Liver (tissue), 9 donors: ENCODE data around the gene FASTKD2. TPM values are rescaled to one million over a fixed set of nuclear protein-coding genes. Genes with fewer than 3 reads are reported as not detected.

ENCODE experiments used
- DNase-seq: peaks from one replicate; pipeline ENCODE4 v3.0.0-alpha.2; 2017; ENCODE audit warnings: low spot score
- H3K27ac ChIP-seq, 2 donors: one replicate each; pipeline ENCODE4 v1.7.0; 2013; ENCODE audit warnings: inconsistent platforms in 2 of 2, low read length in 2 of 2, control low read depth in 1 of 2, low read depth in 1 of 2, mild to moderate bottlenecking in 1 of 2
- H3K27me3 ChIP-seq, 4 donors: one replicate each; pipeline versions ENCODE4 v1.6.1 to v1.7.0; 2013; ENCODE audit warnings: low read length in 3 of 4, inconsistent platforms in 1 of 4, mild to moderate bottlenecking in 1 of 4, moderate library complexity in 1 of 4; ENCODE audit not compliant: control insufficient read depth in 4 of 4, insufficient read depth in 4 of 4
- H3K36me3 ChIP-seq, 4 donors: one replicate each; pipeline versions ENCODE4 v1.6.1 to v1.7.0; 2013; ENCODE audit warnings: low read length in 3 of 4, mild to moderate bottlenecking in 3 of 4, low read depth in 1 of 4, moderate library complexity in 1 of 4; ENCODE audit not compliant: control insufficient read depth in 4 of 4, insufficient read depth in 3 of 4
- H3K4me1 ChIP-seq, 4 donors: one replicate each; pipeline versions ENCODE4 v1.6.1 to v1.7.0; 2013; ENCODE audit warnings: low read length in 3 of 4, mild to moderate bottlenecking in 3 of 4, moderate library complexity in 1 of 4; ENCODE audit not compliant: control insufficient read depth in 4 of 4, insufficient read depth in 4 of 4
- H3K4me3 ChIP-seq, 3 donors: one replicate each; pipeline versions ENCODE4 v1.6.1 to v1.7.0; 2013; ENCODE audit warnings: low read length in 3 of 3, control low read depth in 1 of 3, low read depth in 1 of 3, mild to moderate bottlenecking in 1 of 3
- H3K9ac ChIP-seq, 2 donors: one replicate each; pipeline ENCODE4 v1.7.0; 2013; ENCODE audit warnings: low read length in 2 of 2, mild to moderate bottlenecking in 2 of 2, moderate library complexity in 2 of 2, control low read depth in 1 of 2, low read depth in 1 of 2
- H3K9me3 ChIP-seq, 4 donors: one replicate each; pipeline versions ENCODE4 v1.6.1 to v1.7.0; 2013; ENCODE audit warnings: low read length in 3 of 4; ENCODE audit not compliant: control insufficient read depth in 4 of 4
- EGR1 ChIP-seq, 2 donors: IDR thresholded peaks; 2 replicates each; pipeline ENCODE4 v1.6.1; 2016 to 2018; ENCODE audit warnings: antibody characterized with exemption in 2 of 2, low read depth in 2 of 2
- FOXA1 ChIP-seq: IDR thresholded peaks from 2 replicates; pipeline ENCODE4 v1.6.1; 2016; ENCODE audit warnings: antibody characterized with exemption
- FOXA2 ChIP-seq: IDR thresholded peaks from 2 replicates; pipeline ENCODE4 v1.6.1; 2016; ENCODE audit warnings: antibody characterized with exemption
- GABPA ChIP-seq, 2 donors: IDR thresholded peaks in 1 of 2; conservative IDR thresholded peaks in 1 of 2; 2 replicates each; pipeline ENCODE4 v1.6.1; 2016; ENCODE audit warnings: antibody characterized with exemption in 2 of 2, mild to moderate bottlenecking in 1 of 2, moderate library complexity in 1 of 2
- HNF4A ChIP-seq, 2 donors: conservative IDR thresholded peaks; 2 replicates each; pipeline ENCODE4 v1.6.1; 2016; ENCODE audit warnings: antibody characterized with exemption in 2 of 2, mild to moderate bottlenecking in 2 of 2
- HNF4G ChIP-seq: IDR thresholded peaks from 2 replicates; pipeline ENCODE4 v1.6.1; 2016; ENCODE audit warnings: antibody characterized with exemption
- NR2F2 ChIP-seq: IDR thresholded peaks from 2 replicates; pipeline ENCODE4 v1.6.1; 2016; ENCODE audit warnings: antibody characterized with exemption
- RAD21 ChIP-seq, 2 donors: IDR thresholded peaks; 2 replicates each; pipeline ENCODE4 v1.6.1; 2016; ENCODE audit warnings: antibody characterized with exemption in 2 of 2, mild to moderate bottlenecking in 2 of 2
- RXRA ChIP-seq, 2 donors: IDR thresholded peaks; 2 replicates each; pipeline ENCODE4 v1.6.1; 2017 to 2018; ENCODE audit warnings: antibody characterized with exemption in 2 of 2, mild to moderate bottlenecking in 1 of 2
- SP1 ChIP-seq: IDR thresholded peaks from 2 replicates; pipeline ENCODE4 v1.6.1; 2018; ENCODE audit warnings: antibody characterized with exemption, mild to moderate bottlenecking
- TAF1 ChIP-seq: conservative IDR thresholded peaks from 2 replicates; pipeline ENCODE4 v1.6.1; 2016; ENCODE audit warnings: antibody characterized with exemption, mild to moderate bottlenecking
- WGBS: extraction: QIAGEN DNeasy Blood & Tissue Kit; methylation state at CpG from one replicate; pipeline ENCODE4 v1.1.7; 2013; 5-methylcytosine and 5-hydroxymethylcytosine counted together
- polyA plus RNA-seq, 2 donors: library from polyadenylated mRNA; stranded (reverse) in 1 of 2; unstranded in 1 of 2; fragments of 200-250 nt in 1 of 2; fragments of >200 nt in 1 of 2; fragmentation: Nextera tagmentation in 1 of 2; extraction: Ambion mirVana in 1 of 2; gene quantifications; one replicate each; pipeline versions ENCODE4 v1.2.1 to v1.2.3, GENCODE V29; 2013 to 2015
- total RNA-seq, 2 donors: library from RNA; depleted of rRNA; stranded (reverse); fragments of >200 nt; gene quantifications; one replicate each; pipeline ENCODE4 v1.2.3, GENCODE V29; 2014
- TF ChIP-seq, protein P1 (sequence below): fragments of 150-350 bp; IDR thresholded peaks from 2 replicates; pipeline ENCODE4 v1.5.1; 2017; ENCODE audit warnings: improper control_type of control experiment, low read depth, low read length; ENCODE audit not compliant: missing input control
- TF ChIP-seq, protein P2 (sequence below): IDR thresholded peaks from 2 replicates; pipeline ENCODE4 v1.6.1; 2016; ENCODE audit warnings: antibody characterized with exemption
- TF ChIP-seq, protein P3 (sequence below): IDR thresholded peaks from 2 replicates; pipeline ENCODE4 v1.6.1; 2016; ENCODE audit warnings: antibody characterized with exemption
- TF ChIP-seq, protein P4 (sequence below): IDR thresholded peaks from 2 replicates; pipeline ENCODE4 v1.6.1; 2016; ENCODE audit warnings: antibody characterized with exemption
- TF ChIP-seq, protein P5 (sequence below): IDR thresholded peaks from 2 replicates; pipeline ENCODE4 v1.6.1; 2016; ENCODE audit warnings: antibody characterized with exemption, mild to moderate bottlenecking
- donor health status: healthy.
- donor health status: healthy.
- donor health status: healthy.
- donor health status: healthy.
- donor health status: healthy.

The FASTKD2 gene
- total and polyA plus RNA-seq, 4 donors = 12.5 to 36.3 (median 15.0) TPM

DNA sequence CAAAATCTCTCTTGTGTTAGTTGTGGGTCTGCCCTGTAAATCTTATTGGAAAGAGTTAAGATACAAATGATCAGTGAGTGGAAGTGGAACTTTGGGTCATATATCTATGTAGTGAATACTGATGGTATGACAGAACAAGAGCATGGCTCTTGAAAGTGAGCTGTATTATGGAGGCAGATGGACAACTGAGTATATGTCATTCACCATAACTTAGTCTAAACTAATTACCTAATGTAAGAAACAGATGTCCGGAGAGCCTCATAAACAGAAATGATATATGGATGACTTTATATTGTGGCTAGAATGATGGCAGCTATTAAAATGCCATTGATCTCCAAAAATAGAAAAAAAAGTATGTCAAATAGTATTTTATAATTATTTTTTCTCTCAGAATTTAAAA lies 72.4 kb downstream of the FASTKD2 start:
- Histone ChIP-seq H3K4me1 (no peaks in the 10 kb centered on the region), H3K9ac (no peak overlapping the region), H3K4me3 (no peak overlapping the region), H3K9me3 (peaks cover 0 to 22% (median 9%) of the 10 kb centered on the region in 4 donors), H3K27me3 (no peaks in the 10 kb centered on the region), H3K36me3 (no peaks in the 10 kb centered on the region), H3K27ac (no peak overlapping the region)
- TF ChIP-seq, protein P1, sequence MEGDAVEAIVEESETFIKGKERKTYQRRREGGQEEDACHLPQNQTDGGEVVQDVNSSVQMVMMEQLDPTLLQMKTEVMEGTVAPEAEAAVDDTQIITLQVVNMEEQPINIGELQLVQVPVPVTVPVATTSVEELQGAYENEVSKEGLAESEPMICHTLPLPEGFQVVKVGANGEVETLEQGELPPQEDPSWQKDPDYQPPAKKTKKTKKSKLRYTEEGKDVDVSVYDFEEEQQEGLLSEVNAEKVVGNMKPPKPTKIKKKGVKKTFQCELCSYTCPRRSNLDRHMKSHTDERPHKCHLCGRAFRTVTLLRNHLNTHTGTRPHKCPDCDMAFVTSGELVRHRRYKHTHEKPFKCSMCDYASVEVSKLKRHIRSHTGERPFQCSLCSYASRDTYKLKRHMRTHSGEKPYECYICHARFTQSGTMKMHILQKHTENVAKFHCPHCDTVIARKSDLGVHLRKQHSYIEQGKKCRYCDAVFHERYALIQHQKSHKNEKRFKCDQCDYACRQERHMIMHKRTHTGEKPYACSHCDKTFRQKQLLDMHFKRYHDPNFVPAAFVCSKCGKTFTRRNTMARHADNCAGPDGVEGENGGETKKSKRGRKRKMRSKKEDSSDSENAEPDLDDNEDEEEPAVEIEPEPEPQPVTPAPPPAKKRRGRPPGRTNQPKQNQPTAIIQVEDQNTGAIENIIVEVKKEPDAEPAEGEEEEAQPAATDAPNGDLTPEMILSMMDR = no peak
- TF ChIP-seq, protein P2, sequence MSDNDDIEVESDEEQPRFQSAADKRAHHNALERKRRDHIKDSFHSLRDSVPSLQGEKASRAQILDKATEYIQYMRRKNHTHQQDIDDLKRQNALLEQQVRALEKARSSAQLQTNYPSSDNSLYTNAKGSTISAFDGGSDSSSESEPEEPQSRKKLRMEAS = no peak
- TF ChIP-seq, protein P3, sequence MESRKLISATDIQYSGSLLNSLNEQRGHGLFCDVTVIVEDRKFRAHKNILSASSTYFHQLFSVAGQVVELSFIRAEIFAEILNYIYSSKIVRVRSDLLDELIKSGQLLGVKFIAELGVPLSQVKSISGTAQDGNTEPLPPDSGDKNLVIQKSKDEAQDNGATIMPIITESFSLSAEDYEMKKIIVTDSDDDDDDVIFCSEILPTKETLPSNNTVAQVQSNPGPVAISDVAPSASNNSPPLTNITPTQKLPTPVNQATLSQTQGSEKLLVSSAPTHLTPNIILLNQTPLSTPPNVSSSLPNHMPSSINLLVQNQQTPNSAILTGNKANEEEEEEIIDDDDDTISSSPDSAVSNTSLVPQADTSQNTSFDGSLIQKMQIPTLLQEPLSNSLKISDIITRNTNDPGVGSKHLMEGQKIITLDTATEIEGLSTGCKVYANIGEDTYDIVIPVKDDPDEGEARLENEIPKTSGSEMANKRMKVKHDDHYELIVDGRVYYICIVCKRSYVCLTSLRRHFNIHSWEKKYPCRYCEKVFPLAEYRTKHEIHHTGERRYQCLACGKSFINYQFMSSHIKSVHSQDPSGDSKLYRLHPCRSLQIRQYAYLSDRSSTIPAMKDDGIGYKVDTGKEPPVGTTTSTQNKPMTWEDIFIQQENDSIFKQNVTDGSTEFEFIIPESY = no peak
- TF ChIP-seq, protein P4, sequence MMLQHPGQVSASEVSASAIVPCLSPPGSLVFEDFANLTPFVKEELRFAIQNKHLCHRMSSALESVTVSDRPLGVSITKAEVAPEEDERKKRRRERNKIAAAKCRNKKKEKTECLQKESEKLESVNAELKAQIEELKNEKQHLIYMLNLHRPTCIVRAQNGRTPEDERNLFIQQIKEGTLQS = no peak
- TF ChIP-seq EGR1 (IDR thresholded peaks at IDR 0.05; ENCODE audit: low read depth in 2 of 2) = no peak
- no peak for TF ChIP-seq FOXA2
- TF ChIP-seq FOXA1 = no peak
- no peak for TF ChIP-seq RXRA (IDR thresholded peaks at IDR 0.05)
- TF ChIP-seq TAF1 = no peak
- TF ChIP-seq NR2F2 = no peak
- no peak for TF ChIP-seq HNF4G
- 97% methylated on average over 1 of the region's 1 CpG for WGBS
- DNase-seq = no peak

DNA sequence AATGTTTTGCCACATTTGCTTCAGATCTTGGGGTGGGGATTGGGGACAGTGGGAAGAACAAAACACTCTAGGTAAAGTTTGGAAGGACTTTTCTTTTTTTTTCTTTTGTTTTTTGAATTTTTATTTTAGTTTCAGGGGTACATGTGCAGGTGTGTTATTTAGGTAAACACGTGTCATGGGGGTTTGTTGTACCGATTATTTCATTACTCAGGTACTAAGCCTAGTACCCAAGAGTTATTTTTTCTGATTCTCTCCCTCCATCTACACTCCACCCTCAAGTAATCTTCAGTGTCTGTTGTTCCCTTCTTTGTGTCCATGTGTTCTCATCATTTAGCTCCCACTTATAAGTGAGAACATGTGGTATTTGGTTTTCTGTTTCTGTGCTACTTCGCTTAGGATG lies 73.3 kb downstream of the FASTKD2 start:
- no peaks in the 10 kb centered on the region for H3K27me3 ChIP-seq
- DNase-seq = no peak
- H3K36me3 ChIP-seq = no peaks in the 10 kb centered on the region
- no peak overlapping the region for H3K27ac ChIP-seq
- peaks cover 0 to 13% (median 8%) of the 10 kb centered on the region in 4 donors for H3K9me3 ChIP-seq
- H3K4me1 ChIP-seq = no peaks in the 10 kb centered on the region
- no peak for TF ChIP-seq NR2F2
- TF ChIP-seq, protein P4 = no peak
- no peak for TF ChIP-seq HNF4G
- TF ChIP-seq FOXA2 = no peak
- TF ChIP-seq EGR1 (IDR thresholded peaks at IDR 0.05; ENCODE audit: low read depth in 2 of 2) = no peak
- TF ChIP-seq RXRA (IDR thresholded peaks at IDR 0.05) = no peak
- TF ChIP-seq, protein P5, sequence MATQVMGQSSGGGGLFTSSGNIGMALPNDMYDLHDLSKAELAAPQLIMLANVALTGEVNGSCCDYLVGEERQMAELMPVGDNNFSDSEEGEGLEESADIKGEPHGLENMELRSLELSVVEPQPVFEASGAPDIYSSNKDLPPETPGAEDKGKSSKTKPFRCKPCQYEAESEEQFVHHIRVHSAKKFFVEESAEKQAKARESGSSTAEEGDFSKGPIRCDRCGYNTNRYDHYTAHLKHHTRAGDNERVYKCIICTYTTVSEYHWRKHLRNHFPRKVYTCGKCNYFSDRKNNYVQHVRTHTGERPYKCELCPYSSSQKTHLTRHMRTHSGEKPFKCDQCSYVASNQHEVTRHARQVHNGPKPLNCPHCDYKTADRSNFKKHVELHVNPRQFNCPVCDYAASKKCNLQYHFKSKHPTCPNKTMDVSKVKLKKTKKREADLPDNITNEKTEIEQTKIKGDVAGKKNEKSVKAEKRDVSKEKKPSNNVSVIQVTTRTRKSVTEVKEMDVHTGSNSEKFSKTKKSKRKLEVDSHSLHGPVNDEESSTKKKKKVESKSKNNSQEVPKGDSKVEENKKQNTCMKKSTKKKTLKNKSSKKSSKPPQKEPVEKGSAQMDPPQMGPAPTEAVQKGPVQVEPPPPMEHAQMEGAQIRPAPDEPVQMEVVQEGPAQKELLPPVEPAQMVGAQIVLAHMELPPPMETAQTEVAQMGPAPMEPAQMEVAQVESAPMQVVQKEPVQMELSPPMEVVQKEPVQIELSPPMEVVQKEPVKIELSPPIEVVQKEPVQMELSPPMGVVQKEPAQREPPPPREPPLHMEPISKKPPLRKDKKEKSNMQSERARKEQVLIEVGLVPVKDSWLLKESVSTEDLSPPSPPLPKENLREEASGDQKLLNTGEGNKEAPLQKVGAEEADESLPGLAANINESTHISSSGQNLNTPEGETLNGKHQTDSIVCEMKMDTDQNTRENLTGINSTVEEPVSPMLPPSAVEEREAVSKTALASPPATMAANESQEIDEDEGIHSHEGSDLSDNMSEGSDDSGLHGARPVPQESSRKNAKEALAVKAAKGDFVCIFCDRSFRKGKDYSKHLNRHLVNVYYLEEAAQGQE = no peak
- no peak for TF ChIP-seq SP1
- no peak for TF ChIP-seq TAF1
- no peak for TF ChIP-seq RAD21 (IDR thresholded peaks at IDR 0.05)
- TF ChIP-seq, protein P1 = no peak
- no peak for TF ChIP-seq GABPA (IDR thresholded peaks at IDR 0.05 in 1 of 2, conservative IDR thresholded peaks at IDR 0.05 in 1 of 2)
- no peak for TF ChIP-seq HNF4A (conservative IDR thresholded peaks at IDR 0.05)
- no peak overlapping the region for H3K4me3 ChIP-seq
- H3K9ac ChIP-seq = no peak overlapping the region
- WGBS = 94% methylated on average over 3 of the region's 3 CpGs
